Endometrial microvascular endothelial cells (primary cell): ENCODE measurements around the gene SMARCC2. TPM values are rescaled to one million over a fixed set of nuclear protein-coding genes. Genes with fewer than 3 reads are reported as not detected.

Experiments used
- in situ Hi-C: cut with HindIII; loops from 2 replicates; pipeline ENCODE4 v1.10.0; 2017; ENCODE audit warnings: low sequenced_read_pairs, low pct_unique_long_range_greater_than_20kb; ENCODE audit errors: inconsistent ontology term
- total RNA-seq: library from RNA; depleted of rRNA; stranded (reverse); fragments of >200 nt; gene quantifications from one replicate; pipeline ENCODE4 v1.2.3, GENCODE V29; 2015; ENCODE audit errors: inconsistent ontology term

SMARCC2 gene
- total RNA-seq, 1 donor from 2014 or later: 43.6 TPM

GRCh38 chr12:56116267-56117081 lies 72.8 kb downstream of the SMARCC2 start, which contains the start of gene RPL41:
Gene RPL41, plus strand, starts transcription at chr12:56116633.
- in situ Hi-C loops: no loop called here

GRCh38 chr12:56115329-56115728 lies 74.0 kb downstream of the SMARCC2 start:
- in situ Hi-C loops: no loop called here

GRCh38 chr12:56114084-56114483 lies 75.2 kb downstream of the SMARCC2 start:
- in situ Hi-C loops: no loop called here

Other genes with a start within 250 kb of the SMARCC2 start
- not detected for gene PMEL, start 223.4 kb downstream of the SMARCC2 start, total RNA-seq
- 61.3 TPM for gene CDK2, start 222.7 kb downstream of the SMARCC2 start, total RNA-seq
- gene RAB5B, start 215.4 kb downstream of the SMARCC2 start, total RNA-seq: 53.3 TPM
- gene SUOX, start 192.2 kb downstream of the SMARCC2 start, total RNA-seq: 22.4 TPM
- 1.0 TPM for gene IKZF4, start 168.4 kb downstream of the SMARCC2 start, total RNA-seq
- gene RPS26, start 147.6 kb downstream of the SMARCC2 start, total RNA-seq: 1,767 TPM
- gene ERBB3, start 109.3 kb downstream of the SMARCC2 start, total RNA-seq: not detected
- 226 TPM for gene PA2G4, start 84.9 kb downstream of the SMARCC2 start, total RNA-seq
- 2,640 TPM for gene RPL41, start 72.8 kb downstream of the SMARCC2 start, total RNA-seq
- 3.0 TPM for gene ZC3H10, start 71.2 kb downstream of the SMARCC2 start, total RNA-seq
- 193 TPM for gene ESYT1, start 61.2 kb downstream of the SMARCC2 start, total RNA-seq
- 121 TPM for gene MYL6B, start 36.9 kb downstream of the SMARCC2 start, total RNA-seq
- gene MYL6, start 31.1 kb downstream of the SMARCC2 start, total RNA-seq: 2,953 TPM
- 57.4 TPM for gene RNF41, start 32.4 kb upstream of the SMARCC2 start, total RNA-seq
- gene NABP2, start 34.9 kb upstream of the SMARCC2 start, total RNA-seq: 60.3 TPM
- gene SLC39A5, start 40.6 kb upstream of the SMARCC2 start, total RNA-seq: 3.7 TPM
- gene ANKRD52, start 68.9 kb upstream of the SMARCC2 start, total RNA-seq: 20.3 TPM
- 10.8 TPM for gene COQ10A, start 77.5 kb upstream of the SMARCC2 start, total RNA-seq
- 257 TPM for gene CS, start 110.8 kb upstream of the SMARCC2 start, total RNA-seq
- gene CNPY2, start 126.5 kb upstream of the SMARCC2 start, total RNA-seq: 105 TPM
- 5.0 TPM for gene PAN2, start 144.5 kb upstream of the SMARCC2 start, total RNA-seq
- not detected for gene IL23A, start 149.4 kb upstream of the SMARCC2 start, total RNA-seq
- gene STAT2, start 170.6 kb upstream of the SMARCC2 start, total RNA-seq: 66.7 TPM
- not detected for gene APOF, start 173.4 kb upstream of the SMARCC2 start, total RNA-seq